HUDEP-2 (cell line): ENCODE results near the gene LRP1B.

Source experiments
- DNase-seq, 76 experiments: peaks; one replicate each; lab custom pipeline; 2025; ENCODE audit not compliant: unreplicated experiment in 76 of 76; lab: John Stamatoyannopoulos, UW

Gene LRP1B

GRCh38 chr2:141384676-141385075 is 746.1 kb downstream of the LRP1B start:
- DNase-seq = no peak

GRCh38 chr2:141381946-141382345 is 748.9 kb downstream of the LRP1B start:
- DNase-seq = no peak

GRCh38 chr2:141380008-141380979 is 750.5 kb downstream of the LRP1B start:
- no peak for DNase-seq

DNA sequence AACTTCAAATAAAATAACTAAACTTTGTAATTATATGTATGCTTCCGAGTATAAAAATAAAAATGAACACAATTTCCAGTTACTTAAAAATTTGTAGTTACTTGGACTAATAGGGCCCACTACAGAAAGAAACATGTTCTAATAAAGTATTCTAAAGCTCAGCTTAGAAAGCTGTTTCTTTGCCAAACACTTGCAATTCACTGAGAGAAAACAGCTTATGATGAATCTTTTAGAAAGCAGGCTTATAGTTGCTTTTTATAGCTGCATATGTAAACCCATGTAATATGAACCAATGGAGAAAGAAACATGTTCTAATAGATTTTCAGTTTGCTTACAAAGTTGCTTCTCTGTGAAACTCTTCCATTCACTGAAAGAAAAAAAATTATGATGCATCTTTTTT is 766.0 kb downstream of the LRP1B start:
- DNase-seq = no peak

DNA sequence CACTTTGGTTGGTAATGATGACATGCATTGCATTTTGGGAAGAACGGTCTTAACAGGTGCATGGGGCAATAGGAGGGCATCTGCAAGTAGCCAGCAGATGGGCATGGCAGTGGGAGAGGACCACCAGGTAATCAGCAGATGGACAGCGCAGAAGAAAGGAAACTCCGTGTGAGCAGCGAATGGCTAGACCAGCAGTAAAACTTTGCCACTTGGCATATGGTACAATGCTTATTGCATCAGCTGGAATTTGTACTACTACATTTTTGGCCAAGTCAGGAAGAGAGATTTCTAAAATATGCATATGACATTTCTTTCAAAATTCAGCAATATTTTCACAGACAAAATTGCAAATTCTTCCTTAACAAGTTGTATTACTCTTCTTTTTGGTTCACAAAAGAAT is 768.5 kb downstream of the LRP1B start:
- no peak for DNase-seq

DNA sequence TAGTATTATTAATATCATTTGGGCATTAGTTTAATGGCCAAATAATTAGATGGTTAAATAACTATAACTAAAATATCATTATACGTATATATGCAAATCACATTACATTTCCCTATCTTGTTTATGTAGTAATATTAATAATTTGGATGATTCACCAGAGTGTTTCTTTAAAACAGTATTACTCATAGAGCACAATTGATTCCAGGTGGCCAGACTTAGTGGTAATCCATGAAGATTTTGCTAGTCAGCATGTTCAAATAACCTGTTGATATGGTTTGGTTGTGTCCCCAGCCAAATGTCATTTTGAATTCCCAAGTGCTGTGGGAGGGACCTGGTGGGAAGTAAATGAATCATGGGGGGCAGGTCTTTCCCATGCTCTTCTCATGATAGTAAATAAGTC is 782.3 kb downstream of the LRP1B start:
- no peak for DNase-seq

DNA sequence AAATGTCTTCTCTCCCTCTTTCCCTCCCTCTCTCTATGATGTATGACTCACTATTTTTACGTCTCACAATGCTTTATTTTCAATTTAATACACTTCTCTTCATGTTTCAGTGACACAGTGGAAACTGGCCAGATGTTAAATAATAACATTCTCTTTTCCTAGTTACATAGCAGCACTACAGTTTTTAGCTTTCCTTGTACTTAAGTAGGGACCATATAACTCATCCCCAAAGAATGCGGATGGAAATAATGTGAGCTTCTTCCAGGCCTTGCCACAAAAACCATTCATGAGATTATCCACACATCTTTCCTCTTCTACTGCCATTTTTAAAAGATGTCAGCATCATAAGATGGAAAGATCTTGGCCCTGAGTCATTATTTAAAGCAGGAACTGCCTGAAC is 789.4 kb downstream of the LRP1B start:
- DNase-seq = no peak

DNA sequence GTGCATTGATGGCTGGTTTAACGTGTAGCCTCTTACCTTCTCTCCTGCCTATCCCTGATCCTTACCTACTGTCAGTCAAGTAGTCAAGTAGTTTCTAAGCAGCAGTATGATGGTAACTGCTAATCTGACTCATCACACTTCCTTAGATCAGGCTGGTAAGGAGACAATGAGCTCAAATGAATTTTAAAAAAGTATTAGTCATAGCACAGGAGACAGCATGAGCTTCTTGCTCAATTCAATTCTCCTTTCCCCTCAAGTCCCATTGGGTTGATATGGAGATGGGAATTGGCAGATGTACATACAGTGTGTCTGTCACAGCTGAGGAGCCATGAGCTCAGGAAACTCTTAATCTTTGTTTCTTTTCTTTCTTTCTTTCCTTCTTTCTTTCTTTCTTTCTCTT is 799.7 kb downstream of the LRP1B start:
- DNase-seq = no peak

- no peak for DNase-seq
Observed at GRCh38 chr2:141329964-141330363, 800.9 kb downstream of the LRP1B start.

DNA sequence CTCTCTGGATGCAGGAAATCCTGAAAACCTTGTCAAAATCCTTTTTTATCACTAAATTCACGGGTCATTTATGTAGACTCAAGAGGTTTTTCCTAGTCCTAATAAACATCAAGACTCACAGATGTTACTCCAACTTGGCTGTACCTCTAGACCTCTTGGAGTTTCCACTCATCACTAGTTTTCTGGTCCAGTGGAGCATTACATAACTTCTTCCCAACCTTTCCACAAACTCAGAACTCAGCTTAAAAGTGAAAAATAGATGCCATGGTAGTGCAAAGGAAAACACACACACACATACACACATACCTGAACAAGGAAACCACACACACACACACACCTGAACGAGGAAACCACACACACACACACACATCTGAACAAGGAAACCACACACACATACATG is 807.2 kb downstream of the LRP1B start:
- DNase-seq = no peak

DNA sequence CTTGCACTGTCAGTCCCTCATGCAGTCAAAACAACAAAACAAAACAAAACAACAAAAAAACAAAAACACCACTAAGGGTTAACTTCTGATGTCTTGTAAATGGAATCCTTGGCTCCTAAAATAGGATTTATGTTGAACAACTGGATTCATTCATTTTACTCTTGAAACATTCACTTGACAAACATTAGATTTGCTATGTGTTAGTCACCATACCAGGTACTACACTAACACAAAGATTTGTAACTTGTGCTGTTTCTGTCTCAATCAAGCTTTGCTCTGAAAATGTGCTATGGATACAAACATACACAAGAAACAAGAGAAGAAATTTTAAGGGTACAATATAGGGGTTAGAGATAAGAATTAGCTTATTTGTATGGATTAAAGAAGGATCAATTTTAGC is 812.8 kb downstream of the LRP1B start:
- no peak for DNase-seq

- no peak for DNase-seq
Observed at GRCh38 chr2:141316606-141317005, 814.2 kb downstream of the LRP1B start.

- DNase-seq = no peak
Observed at GRCh38 chr2:141316103-141316502, 814.7 kb downstream of the LRP1B start.

DNA sequence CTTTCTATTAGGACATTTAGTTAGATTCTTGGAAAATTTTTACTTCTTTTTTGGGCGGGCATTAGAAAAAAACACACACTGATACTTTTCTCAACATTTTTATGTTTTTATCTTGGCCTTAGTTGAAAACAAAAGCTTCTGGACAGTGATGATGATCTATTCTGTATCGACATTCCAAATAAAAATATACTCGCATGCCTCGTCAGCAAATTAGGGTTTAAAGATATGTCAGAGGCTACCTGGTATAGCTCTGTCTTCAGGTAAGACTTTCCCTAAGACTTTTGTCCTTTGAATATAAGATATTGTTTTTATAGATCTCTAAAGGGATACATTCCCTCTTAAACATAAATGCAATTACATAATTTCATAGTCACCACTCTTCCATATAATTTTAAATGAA is 816.8 kb downstream of the LRP1B start:
- DNase-seq = no peak

- peak in 1 of 76 experiments; percentile 2 for DNase-seq
Observed at GRCh38 chr2:141311430-141311829, 819.4 kb downstream of the LRP1B start.

DNA sequence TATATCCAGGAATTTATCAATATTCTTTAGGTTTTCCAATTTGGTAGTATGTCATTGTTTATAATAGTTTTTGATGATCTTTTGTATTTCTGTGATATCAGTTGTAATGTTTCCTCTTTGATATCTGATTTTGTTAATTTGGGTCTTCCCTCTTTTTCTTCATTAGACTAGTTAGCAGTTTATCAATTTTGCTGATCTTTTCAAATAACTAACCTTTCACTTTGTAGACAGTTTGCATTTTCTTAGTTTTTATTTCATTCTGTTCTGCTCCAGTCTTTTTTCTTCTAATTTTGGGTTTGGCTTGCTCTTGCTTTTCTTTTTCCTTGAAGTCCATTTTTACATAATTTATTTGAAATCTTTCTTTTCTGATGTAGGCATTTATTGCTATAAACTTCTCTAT is 824.4 kb downstream of the LRP1B start:
- DNase-seq = no peak

- no peak for DNase-seq
Observed at GRCh38 chr2:141301551-141301950, 829.3 kb downstream of the LRP1B start.

DNA sequence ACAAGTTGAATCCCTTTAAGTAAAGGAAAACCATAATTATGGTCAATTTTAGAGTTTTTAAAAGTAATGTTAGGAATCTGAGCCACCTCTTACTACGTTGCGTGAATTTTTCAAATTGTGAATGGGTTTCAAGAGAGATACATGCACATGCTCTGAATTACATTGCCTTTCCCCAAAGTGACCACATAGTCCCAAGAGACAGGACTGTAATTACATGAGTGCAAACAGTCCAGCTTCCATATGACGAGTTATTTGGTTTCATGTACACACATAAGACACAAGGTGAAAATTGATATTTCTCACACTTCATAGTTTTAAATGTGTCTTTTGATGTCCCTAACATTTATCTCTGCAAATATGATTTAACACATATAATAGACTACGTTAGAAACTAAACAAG is 850.8 kb downstream of the LRP1B start:
- no peak for DNase-seq

DNA sequence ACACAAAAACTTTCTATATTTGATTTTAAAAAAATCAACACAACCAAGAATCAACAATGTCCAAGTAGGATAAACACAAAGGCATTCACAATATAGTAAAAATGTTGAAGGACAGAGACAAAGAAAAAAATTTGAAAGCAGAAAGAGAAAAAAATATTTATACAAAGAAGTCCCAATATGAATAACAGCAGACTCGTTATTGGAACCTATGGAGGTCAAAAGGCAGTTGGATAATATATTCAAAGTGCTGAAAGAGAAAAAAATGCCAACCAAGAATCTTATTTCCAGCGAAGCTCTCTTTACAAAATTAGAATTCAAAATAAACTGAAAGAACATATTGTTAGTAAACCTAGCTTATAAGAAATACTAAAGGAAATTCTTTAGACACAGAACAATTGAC is 859.5 kb downstream of the LRP1B start:
- DNase-seq = no peak

DNA sequence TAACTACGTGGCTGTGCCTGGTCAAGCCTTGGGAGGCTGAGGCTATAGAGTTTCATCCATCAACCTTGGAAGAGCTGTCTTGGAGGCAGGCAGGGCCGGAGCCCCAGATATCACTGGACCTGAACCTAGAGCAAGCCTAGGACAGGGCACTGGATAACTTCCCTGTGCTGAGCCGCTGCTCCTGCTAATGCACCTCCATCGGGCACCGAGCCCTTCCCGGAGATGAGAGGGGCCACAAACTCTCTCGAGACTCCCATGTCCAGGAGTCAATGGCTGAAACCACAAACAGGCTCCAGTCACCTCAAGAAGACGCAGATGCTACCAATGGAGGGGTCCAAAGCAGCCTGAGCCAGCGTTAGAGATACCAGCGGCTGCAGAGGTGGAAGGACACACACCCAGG is 866.0 kb downstream of the LRP1B start:
- DNase-seq = no peak

DNA sequence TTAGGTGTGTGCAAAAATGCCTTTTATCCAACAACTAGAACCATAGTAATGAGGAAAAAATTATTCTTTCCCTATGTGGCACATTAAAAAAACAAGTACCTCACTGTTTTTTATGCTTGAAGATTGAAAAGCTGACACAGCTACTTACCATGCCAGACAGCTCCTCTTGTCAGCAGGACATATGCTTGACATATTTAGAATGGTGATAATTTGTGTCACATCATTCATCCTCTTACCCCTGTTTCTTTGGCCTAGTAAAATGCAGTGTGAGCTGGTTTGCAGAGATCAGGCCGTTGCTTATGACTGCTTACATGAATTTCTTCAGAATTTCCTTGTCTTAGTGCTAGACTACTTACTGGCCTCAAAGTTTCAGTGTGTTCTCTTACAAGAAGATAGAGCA is 869.9 kb downstream of the LRP1B start:
- no peak for DNase-seq

DNA sequence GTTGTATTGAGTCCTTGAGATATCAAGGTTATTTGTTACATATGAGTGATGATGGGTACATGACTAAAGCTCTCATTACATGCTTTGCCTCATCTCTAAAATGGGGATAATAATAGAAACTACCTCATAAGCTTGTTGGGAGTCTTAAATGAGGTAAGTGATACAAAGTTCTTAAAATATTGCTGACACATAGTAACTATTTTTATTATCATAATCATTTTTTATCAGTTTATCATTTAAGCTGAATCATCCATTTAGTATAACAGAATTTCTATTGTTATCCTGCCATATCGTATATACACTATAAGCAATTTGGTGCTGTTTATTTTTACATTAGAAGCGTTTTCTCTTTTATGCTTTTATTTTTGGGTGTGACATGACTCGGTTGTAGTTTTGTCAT is 871.1 kb downstream of the LRP1B start:
- DNase-seq = no peak

DNA sequence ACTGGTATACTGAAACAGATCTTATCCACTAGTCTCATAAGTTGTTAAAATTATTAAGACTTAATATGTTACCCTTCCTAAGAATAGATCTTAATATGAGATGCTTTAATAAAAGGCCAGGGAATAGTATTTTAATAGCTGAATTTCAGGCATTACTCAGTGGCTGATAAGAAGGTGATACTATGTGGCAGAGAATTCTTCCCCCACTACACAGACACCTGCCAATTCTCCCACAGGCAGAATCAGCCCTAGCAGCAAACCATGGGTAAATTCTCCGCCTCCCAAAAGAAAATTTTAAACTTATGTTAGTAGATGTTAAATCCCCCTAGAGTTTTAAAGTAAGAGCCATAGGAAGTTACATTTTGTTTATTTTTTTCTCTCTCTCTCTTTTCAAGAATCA is 888.8 kb downstream of the LRP1B start:
- DNase-seq = no peak
